HG02678 (cell line): ENCODE data around the gene THAP10.
"Not testable (repeated sequence)": the region's sequence is repeated elsewhere in the genome, so short reads cannot be mapped to it uniquely, and the experiment has no call there.

Experiments
- ATAC-seq: cut with Tn5 transposase; IDR thresholded peaks from one replicate; pipeline ENCODE4 v1.9.1; 2021; ENCODE audit warnings: mild to moderate bottlenecking, moderate library complexity; ENCODE audit not compliant: unreplicated experiment

THAP10 gene

GRCh38 chr15:70879401-70879800 lies 12.8 kb downstream of the THAP10 start:
- ATAC-seq, result no peak

GRCh38 chr15:70876683-70877082 lies 15.6 kb downstream of the THAP10 start:
- no peak for ATAC-seq

- no peak for ATAC-seq
These were observed 16.2 kb downstream of the THAP10 start for GRCh38 chr15:70876011-70876410.

GRCh38 chr15:70875001-70875782 lies 17.0 kb downstream of the THAP10 start:
- ATAC-seq, result no peak

- no peak for ATAC-seq
These were observed 18.8 kb downstream of the THAP10 start for GRCh38 chr15:70873232-70874054.

- ATAC-seq, result not testable (repeated sequence)
These were observed 20.7 kb downstream of the THAP10 start for GRCh38 chr15:70871490-70871889.

- ATAC-seq, result no peak
These were observed 22.2 kb downstream of the THAP10 start for GRCh38 chr15:70870051-70870450.

GRCh38 chr15:70869346-70869745 lies 22.9 kb downstream of the THAP10 start:
- ATAC-seq, result no peak

GRCh38 chr15:70867911-70868467 lies 24.2 kb downstream of the THAP10 start:
- no peak for ATAC-seq

- ATAC-seq, result no peak
These were observed 25.1 kb downstream of the THAP10 start for GRCh38 chr15:70866982-70867641.

GRCh38 chr15:70863450-70864218 lies 28.6 kb downstream of the THAP10 start:
- ATAC-seq, result no peak

- no peak for ATAC-seq
These were observed 32.2 kb downstream of the THAP10 start for GRCh38 chr15:70859998-70860397.

- no peak for ATAC-seq
These were observed 32.8 kb downstream of the THAP10 start for GRCh38 chr15:70859322-70859908.

GRCh38 chr15:70858614-70859321 lies 33.5 kb downstream of the THAP10 start:
- not testable (repeated sequence) for ATAC-seq

GRCh38 chr15:70857562-70858285 lies 34.5 kb downstream of the THAP10 start:
- no peak for ATAC-seq

GRCh38 chr15:70856884-70857561 lies 35.2 kb downstream of the THAP10 start:
- ATAC-seq, result no peak

GRCh38 chr15:70856177-70856883 lies 35.9 kb downstream of the THAP10 start:
- ATAC-seq, result no peak

- ATAC-seq, result no peak
These were observed 36.5 kb downstream of the THAP10 start for GRCh38 chr15:70855764-70856163.
